ENCODE measurements around the gene UQCR11. TPM values are rescaled to one million over a fixed set of nuclear protein-coding genes. Genes with fewer than 3 reads are reported as not detected.

UQCR11 gene
- total and polyA plus RNA-seq, 2 donors (not counting 3 experiments of a cell fraction or from before 2014, with no cell fraction given) = 165 to 210 TPM

DNA sequence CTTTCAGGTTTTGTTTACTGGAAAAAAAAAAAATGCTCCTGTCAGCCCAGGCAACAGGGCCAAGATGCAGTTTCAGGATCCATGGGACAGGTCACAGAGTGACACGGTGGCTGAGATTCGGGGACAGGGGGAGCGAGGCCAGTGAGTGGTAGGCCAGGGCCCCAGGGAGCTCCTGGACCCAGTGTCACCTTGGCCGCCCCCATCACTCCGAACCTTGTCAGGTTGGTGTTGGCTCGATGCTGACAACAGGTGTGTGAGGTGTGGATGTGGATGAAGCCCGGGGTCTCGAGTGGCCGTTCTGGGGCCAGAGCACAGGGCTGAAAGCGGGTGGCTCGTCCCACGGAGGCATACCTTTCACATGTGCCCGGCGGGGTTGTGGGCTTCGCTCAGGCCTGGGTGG is 6.1 kb upstream of the UQCR11 start:
- no peak overlapping the region for H2AFZ ChIP-seq (ENCODE audit: low read depth, low read length)
- CTCF ChIA-PET = no interaction called here
- dilution Hi-C loops (cut with MboI; ENCODE audit: extremely low pct_ligation_motif_present, low sequenced_read_pairs) = no loop called here
- H3K9me1 ChIP-seq (replicated peaks; ENCODE audit: control insufficient read depth, extremely low read depth, insufficient read depth, low read length) = no peaks in the 10 kb centered on the region
- H3K9ac ChIP-seq (replicated peaks; ENCODE audit: extremely low read depth, insufficient read depth, low read length) = no peak overlapping the region
- POLR2A ChIA-PET = interaction anchor here (0.7 kb wide), 1 partner anchor 202 kb away, joined by 7 read pairs; no protein-coding TSS in a partner anchor
- no peak overlapping the region for H3K4me2 ChIP-seq (ENCODE audit: insufficient read depth, low read length)
- intact Hi-C loops (cut with micrococcal nuclease) = no loop called here
- H3K9me3 ChIP-seq (replicated peaks; ENCODE audit: control insufficient read depth, insufficient read depth, low read length) = no peaks in the 10 kb centered on the region
- H3K4me3 ChIP-seq (replicated peaks in 1 of 3; ENCODE audit: insufficient read depth in 1 of 3, low read depth in 1 of 3, low read length in 3 of 3) = no peak overlapping the region
- H3K4me1 ChIP-seq (ENCODE audit: control insufficient read depth, extremely low read depth, insufficient read depth, low read length) = peaks cover 2% of the 10 kb centered on the region
- H3K27me3 ChIP-seq (ENCODE audit: control insufficient read depth in 2 of 2, insufficient read depth in 2 of 2, low read length in 2 of 2) = no peaks in the 10 kb centered on the region
- H4K20me1 ChIP-seq (replicated peaks; ENCODE audit: control insufficient read depth, extremely low read depth, insufficient read depth, low read length) = no peaks in the 10 kb centered on the region
- H3K27ac ChIP-seq (ENCODE audit: insufficient read depth, low read depth, low read length) = no peak overlapping the region
- BruUV-seq (replicated peaks) = TSS peak; percentile 32
- no peak for DNase-seq (ENCODE audit: low read depth, low spot score)
- TF ChIP-seq MAX (IDR thresholded peaks at IDR 0.05; ENCODE audit: insufficient read depth, insufficient read length) = no peak
- TF ChIP-seq FOS (IDR thresholded peaks at IDR 0.05; ENCODE audit: borderline replicate concordance, insufficient read depth, low read length) = no peak
- no peak for TF ChIP-seq JUN (IDR thresholded peaks at IDR 0.05; ENCODE audit: borderline replicate concordance, insufficient read depth, insufficient read length, low read depth)
- no peak for TF ChIP-seq POLR2AphosphoS5 (IDR thresholded peaks at IDR 0.05; ENCODE audit: insufficient read depth, low read depth, low read length)
- no peak for TF ChIP-seq EZH2 (IDR thresholded peaks at IDR 0.05; ENCODE audit: borderline replicate concordance, low read depth, low read length, severe bottlenecking)
- TF ChIP-seq CTCF (IDR thresholded peaks at IDR 0.05; ENCODE audit: extremely low read depth in 1 of 2, insufficient read depth in 1 of 2, low read depth in 1 of 2, low read length in 2 of 2) = no peak
- TF ChIP-seq POLR2A (IDR thresholded peaks at IDR 0.05; ENCODE audit: low read depth, low read length) = no peak
- TF ChIP-seq GATA2 (IDR thresholded peaks at IDR 0.05; ENCODE audit: insufficient read depth, insufficient read length, low read depth, low read length) = no peak
- TF ChIP-seq MYC (IDR thresholded peaks at IDR 0.05; ENCODE audit: low read depth, low read length) = no peak
- H3K36me3 ChIP-seq (ENCODE audit: control insufficient read depth in 2 of 2, extremely low read depth in 1 of 2, insufficient read depth in 2 of 2, low read length in 2 of 2) = peaks cover 8 to 49% of the 10 kb centered on the region in 2 experiments
- no peaks in the 10 kb centered on the region for H3K79me2 ChIP-seq (ENCODE audit: control insufficient read depth, insufficient read depth, low read length)
- no peak for FAIRE-seq
